ENCODE results near the gene ATOH8. TPM values are rescaled to one million over a fixed set of nuclear protein-coding genes. Genes with fewer than 3 reads are reported as not detected.

Gene ATOH8
- 4.2 to 6.6 TPM (median 4.5 TPM) in 5 replicates for total RNA-seq (2022; extraction: Qiagen RNA extraction; ENCODE audit: low read depth)

GRCh38 chr2:85753525-85754312 is at the start of gene ATOH8:
Gene ATOH8 (plus strand): TSS chr2:85753991. CDS start chr2:85754190, 199 bp downstream.

Other genes starting within 250 kb of the ATOH8 start
- gene MAT2A, start 214.8 kb upstream of the ATOH8 start, total RNA-seq (2022; extraction: Qiagen RNA extraction; ENCODE audit: low read depth): 428 to 492 TPM (median 474 TPM) in 5 replicates
- 41.6 to 46.9 TPM (median 43.3 TPM) in 5 replicates for gene GGCX, start 192.5 kb upstream of the ATOH8 start, total RNA-seq (2022; extraction: Qiagen RNA extraction; ENCODE audit: low read depth)
- gene VAMP8, start 176.4 kb upstream of the ATOH8 start, total RNA-seq (2022; extraction: Qiagen RNA extraction; ENCODE audit: low read depth): 13.5 to 22.3 TPM (median 18.2 TPM) in 5 replicates
- 0.11 TPM in 1 of 5 replicates, not detected in the others for gene VAMP5, start 169.6 kb upstream of the ATOH8 start, total RNA-seq (2022; extraction: Qiagen RNA extraction; ENCODE audit: low read depth)
- gene RNF181, start 158.2 kb upstream of the ATOH8 start, total RNA-seq (2022; extraction: Qiagen RNA extraction; ENCODE audit: low read depth): 179 to 200 TPM (median 183 TPM) in 5 replicates
- gene TMEM150A, start 151.3 kb upstream of the ATOH8 start, total RNA-seq (2022; extraction: Qiagen RNA extraction; ENCODE audit: low read depth): 10.2 to 15.1 TPM (median 11.9 TPM) in 5 replicates
- 21.3 to 27.9 TPM (median 25.0 TPM) in 5 replicates for gene C2orf68, start 141.9 kb upstream of the ATOH8 start, total RNA-seq (2022; extraction: Qiagen RNA extraction; ENCODE audit: low read depth)
- 69.7 to 77.5 TPM (median 72.0 TPM) in 5 replicates for gene USP39, start 137.8 kb upstream of the ATOH8 start, total RNA-seq (2022; extraction: Qiagen RNA extraction; ENCODE audit: low read depth)
- gene SFTPB, start 85.8 kb upstream of the ATOH8 start, total RNA-seq (2022; extraction: Qiagen RNA extraction; ENCODE audit: low read depth): 0.09 to 0.29 TPM (median 0.20 TPM) in 4 of 5 replicates, not detected in the other
- 0.17 to 0.49 TPM in 2 of 5 replicates, not detected in the others for gene GNLY, start 59.6 kb upstream of the ATOH8 start, total RNA-seq (2022; extraction: Qiagen RNA extraction; ENCODE audit: low read depth)
- 32.6 to 39.1 TPM (median 36.1 TPM) in 5 replicates for gene ST3GAL5, start 135.0 kb downstream of the ATOH8 start, total RNA-seq (2022; extraction: Qiagen RNA extraction; ENCODE audit: low read depth)